Prostate gland (tissue), 2 donors: ENCODE results near the gene SPTAN1.

Experiments
- CTCF ChIP-seq, 4 experiments: fragments of 200-600 bp in 2 of 4; fragments of 450-650 bp in 2 of 4; sonication (generic) in 2 of 4; IDR thresholded peaks; 1 replicate in 3 of 4; 2 replicates in 1 of 4; pipeline ENCODE4 v1.5.1; 2016 to 2019; ENCODE audit warnings: antibody characterized with exemption in 4 of 4, mild to moderate bottlenecking in 2 of 4, moderate library complexity in 2 of 4
- POLR2AphosphoS5 ChIP-seq: sonication (generic); formaldehyde crosslinking; IDR thresholded peaks from one replicate; pipeline ENCODE4 v1.6.1; 2017; ENCODE audit warnings: antibody characterized with exemption

DNA sequence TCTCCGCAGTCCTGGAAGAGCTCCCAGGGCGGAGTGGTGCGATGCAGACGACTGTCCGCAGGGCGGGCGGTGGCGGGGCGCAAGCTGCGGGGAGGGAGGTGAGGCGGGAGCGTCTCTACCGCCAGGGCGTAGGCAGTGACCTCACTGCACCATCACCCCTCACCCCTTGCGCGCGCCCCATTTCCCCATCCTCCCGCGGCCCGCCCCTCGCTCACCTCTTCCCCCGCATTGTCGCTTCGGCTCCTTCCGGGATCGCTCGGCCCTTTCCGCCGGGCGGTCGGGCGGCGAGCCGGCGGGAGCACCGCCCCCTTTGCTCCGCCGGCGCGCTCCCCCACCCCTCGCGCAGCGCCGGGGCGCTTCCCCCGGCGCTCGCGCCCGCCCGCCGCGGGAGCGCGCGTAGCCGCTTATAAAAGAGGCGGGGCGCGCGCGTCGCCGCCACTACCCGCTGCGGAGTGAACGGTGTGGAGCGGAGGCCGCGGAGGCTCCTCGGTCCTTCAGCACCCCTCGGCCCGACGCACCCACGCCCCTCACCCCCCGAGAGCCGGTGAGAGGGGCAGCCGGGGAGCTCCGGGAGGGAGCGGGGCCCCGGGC lies at the start of gene SPTAN1:
- TF ChIP-seq CTCF (IDR thresholded peaks at IDR 0.05) (peak in 1 of 4 experiments; percentile 20), POLR2AphosphoS5 (peak; percentile 67)
